ENCODE data around the gene ATP2C2.

Gene ATP2C2

DNA sequence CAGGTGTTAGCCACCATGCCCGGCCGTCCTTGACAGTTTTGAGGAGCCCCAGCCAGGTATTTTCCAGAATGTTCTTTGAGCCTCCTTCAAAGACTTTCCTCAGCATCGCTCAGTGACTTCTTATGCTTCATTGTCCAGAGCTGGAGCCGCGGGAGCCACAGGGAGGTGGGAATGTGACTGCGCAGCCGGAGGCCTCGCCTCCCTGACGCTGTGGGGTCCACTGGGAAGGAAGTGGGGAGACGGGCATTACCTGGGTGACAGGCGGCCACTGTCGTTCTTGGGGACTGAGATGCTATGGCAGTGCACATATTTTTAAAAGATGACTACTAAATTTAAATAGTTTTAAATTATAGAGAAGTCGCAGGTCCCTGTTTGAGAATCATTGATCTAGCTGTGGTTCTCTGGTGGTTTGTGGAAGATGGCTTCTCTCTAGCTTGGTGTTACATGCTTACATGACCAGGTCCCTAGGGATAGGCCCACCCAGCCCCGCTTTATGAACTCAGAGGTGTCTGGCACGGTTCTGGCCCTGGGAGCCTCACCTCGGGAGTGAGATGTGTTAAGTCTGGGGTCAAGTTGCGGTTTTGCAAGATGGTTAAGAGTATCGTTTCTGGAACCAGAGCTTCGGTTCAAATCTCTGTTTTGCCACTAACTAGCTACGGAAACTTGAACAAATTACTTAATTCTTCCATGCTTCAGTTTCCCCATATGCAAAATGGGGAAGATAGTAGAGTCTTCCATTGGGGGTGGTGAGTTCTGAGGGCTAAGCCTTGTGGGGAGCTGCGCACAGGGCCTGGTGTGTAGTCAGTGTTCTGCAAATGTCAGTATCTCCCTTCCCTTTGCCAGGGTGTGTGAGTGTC lies 53.0 kb downstream of the ATP2C2 start:
- no peak overlapping the region for H3K4me3 ChIP-seq
- TF ChIP-seq, protein P1, sequence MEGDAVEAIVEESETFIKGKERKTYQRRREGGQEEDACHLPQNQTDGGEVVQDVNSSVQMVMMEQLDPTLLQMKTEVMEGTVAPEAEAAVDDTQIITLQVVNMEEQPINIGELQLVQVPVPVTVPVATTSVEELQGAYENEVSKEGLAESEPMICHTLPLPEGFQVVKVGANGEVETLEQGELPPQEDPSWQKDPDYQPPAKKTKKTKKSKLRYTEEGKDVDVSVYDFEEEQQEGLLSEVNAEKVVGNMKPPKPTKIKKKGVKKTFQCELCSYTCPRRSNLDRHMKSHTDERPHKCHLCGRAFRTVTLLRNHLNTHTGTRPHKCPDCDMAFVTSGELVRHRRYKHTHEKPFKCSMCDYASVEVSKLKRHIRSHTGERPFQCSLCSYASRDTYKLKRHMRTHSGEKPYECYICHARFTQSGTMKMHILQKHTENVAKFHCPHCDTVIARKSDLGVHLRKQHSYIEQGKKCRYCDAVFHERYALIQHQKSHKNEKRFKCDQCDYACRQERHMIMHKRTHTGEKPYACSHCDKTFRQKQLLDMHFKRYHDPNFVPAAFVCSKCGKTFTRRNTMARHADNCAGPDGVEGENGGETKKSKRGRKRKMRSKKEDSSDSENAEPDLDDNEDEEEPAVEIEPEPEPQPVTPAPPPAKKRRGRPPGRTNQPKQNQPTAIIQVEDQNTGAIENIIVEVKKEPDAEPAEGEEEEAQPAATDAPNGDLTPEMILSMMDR (IDR thresholded peaks at IDR 0.05): no peak
- intact Hi-C loops (cut with DNase I; ENCODE audit: low total_unique reads): no loop called here
- DNase-seq: no peak
- H3K36me3 ChIP-seq: no peaks in the 10 kb centered on the region
- no peaks in the 10 kb centered on the region for H3K9me3 ChIP-seq
- H3K4me1 ChIP-seq: no peaks in the 10 kb centered on the region
- H3K27me3 ChIP-seq: peaks cover 0 to 18% of the 10 kb centered on the region in 2 donors
- no peak overlapping the region for H3K27ac ChIP-seq

DNA sequence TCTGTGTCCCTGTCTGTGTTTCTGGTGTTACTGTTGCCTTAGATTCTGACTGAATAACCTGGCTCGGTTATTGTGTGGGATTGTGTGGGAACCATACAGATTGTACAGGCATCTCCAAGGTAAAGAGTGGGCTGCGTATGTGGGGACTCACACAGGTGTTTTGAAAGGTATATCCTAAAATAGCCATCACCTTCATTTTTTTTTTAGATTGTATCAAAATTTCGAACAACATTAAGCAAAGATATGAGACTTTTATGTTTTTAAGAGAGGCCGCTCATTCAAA lies 53.5 kb downstream of the ATP2C2 start:
- Histone ChIP-seq H3K27ac (no peak overlapping the region), H3K4me3 (no peak overlapping the region), H3K9me3 (no peaks in the 10 kb centered on the region), H3K4me1 (no peaks in the 10 kb centered on the region), H3K27me3 (peaks cover 0 to 14% of the 10 kb centered on the region in 2 donors), H3K36me3 (peaks cover 0 to 5% (median 0%) of the 10 kb centered on the region in 3 donors)
- no peak for DNase-seq
- TF ChIP-seq, protein P1 (IDR thresholded peaks at IDR 0.05): no peak
- intact Hi-C loops (cut with DNase I; ENCODE audit: low total_unique reads): no loop called here

DNA sequence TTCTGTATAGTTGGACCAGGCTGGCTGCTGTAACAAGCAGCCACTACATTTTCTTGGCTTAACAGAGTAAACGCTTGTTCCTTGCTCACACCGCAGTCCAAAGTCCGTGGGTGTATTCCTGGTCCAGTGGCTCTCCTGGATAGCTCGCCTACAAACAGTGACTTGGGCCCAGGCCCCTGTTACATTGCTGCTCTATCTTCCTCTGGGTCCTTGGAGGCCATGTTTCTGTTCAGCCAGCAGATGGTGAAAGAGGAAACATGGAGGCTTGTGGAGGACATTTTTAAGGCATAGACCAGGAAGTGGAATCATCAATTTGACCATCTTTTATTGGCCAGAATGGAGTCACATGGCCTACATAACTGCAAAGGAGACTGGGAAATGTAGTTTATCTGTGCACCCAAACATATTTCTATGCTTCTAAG lies 55.1 kb downstream of the ATP2C2 start:
- TF ChIP-seq, protein P1 (IDR thresholded peaks at IDR 0.05): no peak
- no peak for DNase-seq
- no peaks in the 10 kb centered on the region for H3K9me3 ChIP-seq
- H3K4me3 ChIP-seq: no peak overlapping the region
- peaks cover 0 to 9% of the 10 kb centered on the region in 2 donors for H3K27me3 ChIP-seq
- peaks cover 0 to 5% (median 0%) of the 10 kb centered on the region in 3 donors for H3K36me3 ChIP-seq
- no peaks in the 10 kb centered on the region for H3K4me1 ChIP-seq
- intact Hi-C loops (cut with DNase I; ENCODE audit: low total_unique reads): no loop called here
- H3K27ac ChIP-seq: no peak overlapping the region

DNA sequence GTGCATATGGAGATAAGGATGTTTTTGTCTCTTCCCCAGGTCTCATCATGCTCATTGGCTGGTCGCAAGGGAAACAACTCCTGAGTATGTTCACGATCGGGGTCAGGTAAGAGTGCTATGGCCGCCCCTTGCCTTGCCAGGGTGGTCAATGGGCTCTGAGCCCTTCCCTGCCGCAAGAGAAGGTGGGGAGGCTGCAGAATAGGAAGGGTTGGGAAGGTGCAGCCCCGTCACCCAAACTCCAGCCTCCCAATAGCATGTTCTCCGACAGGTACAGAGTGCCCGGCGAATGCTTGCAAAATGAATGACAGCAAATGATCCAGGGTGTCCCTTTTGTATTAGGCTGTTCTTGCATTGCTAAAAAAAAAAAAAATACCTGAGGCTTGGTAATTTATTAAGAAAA lies 57.4 kb downstream of the ATP2C2 start:
- peaks cover 0 to 5% of the 10 kb centered on the region in 2 donors for H3K27me3 ChIP-seq
- intact Hi-C loops (cut with DNase I; ENCODE audit: low total_unique reads): no loop called here
- H3K27ac ChIP-seq: no peak overlapping the region
- no peak for DNase-seq
- TF ChIP-seq, protein P1 (IDR thresholded peaks at IDR 0.05): no peak
- no peaks in the 10 kb centered on the region for H3K4me1 ChIP-seq
- no peaks in the 10 kb centered on the region for H3K9me3 ChIP-seq
- H3K36me3 ChIP-seq: peaks cover 0 to 5% (median 0%) of the 10 kb centered on the region in 3 donors
- no peak overlapping the region for H3K4me3 ChIP-seq

DNA sequence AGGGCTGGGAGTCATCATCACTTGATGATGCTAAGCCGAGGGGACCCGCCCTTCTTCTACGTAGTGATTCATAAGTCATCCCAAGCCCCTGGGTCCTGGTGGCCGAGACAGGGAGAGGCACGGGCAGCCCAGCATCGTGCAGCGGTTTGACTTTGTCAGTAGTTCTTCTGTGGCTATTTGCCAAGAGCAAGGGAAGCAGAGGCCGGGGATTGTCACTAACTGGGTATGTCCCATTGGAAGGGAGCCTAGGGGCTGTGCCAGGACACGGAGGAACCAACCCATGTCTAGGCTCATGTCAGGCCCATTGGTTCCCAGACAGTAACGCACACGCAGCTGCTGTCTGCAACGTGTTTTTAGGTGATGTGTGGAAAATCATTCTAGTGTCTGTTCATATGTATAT lies 58.5 kb downstream of the ATP2C2 start:
- H3K9me3 ChIP-seq: no peaks in the 10 kb centered on the region
- intact Hi-C loops (cut with DNase I; ENCODE audit: low total_unique reads): no loop called here
- H3K27ac ChIP-seq: no peak overlapping the region
- H3K27me3 ChIP-seq: peaks cover 0 to 8% of the 10 kb centered on the region in 2 donors
- peaks cover 0 to 5% (median 0%) of the 10 kb centered on the region in 3 donors for H3K36me3 ChIP-seq
- H3K4me3 ChIP-seq: no peak overlapping the region
- TF ChIP-seq, protein P1 (IDR thresholded peaks at IDR 0.05): no peak
- no peaks in the 10 kb centered on the region for H3K4me1 ChIP-seq
- no peak for DNase-seq

Data from tibial artery (tissue), 4 donors.